ENCODE results near the gene DOCK2. TPM values are rescaled to one million over a fixed set of nuclear protein-coding genes. Genes with fewer than 3 reads are reported as not detected.

Gene DOCK2
- total RNA-seq, 1 experiment from 2014 or later: 1.4 TPM

DNA sequence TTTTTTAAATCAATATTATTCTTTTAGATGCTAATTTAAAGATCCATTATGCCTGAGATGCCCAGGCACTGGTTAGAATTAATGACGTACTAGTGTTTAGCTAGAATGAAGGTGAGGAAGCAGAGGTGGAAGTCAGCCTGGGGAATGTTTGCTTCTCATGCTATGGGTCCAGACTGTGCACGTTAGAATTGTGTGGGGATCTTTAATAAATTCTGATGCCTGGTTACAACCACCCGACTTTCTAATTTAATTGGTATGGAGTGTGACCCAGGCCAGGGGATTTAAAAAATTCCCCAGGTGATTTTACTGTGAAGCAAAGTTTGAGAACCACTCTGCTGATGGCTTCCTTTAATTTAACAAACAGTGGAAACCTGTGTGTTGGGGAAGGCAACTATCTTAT, 111.1 kb downstream of the DOCK2 start:
- no peak overlapping the region for H3K4me3 ChIP-seq (ENCODE audit: low read depth in 2 of 2, low read length in 2 of 2)
- CTCF ChIA-PET: no interaction called here
- no peaks in the 10 kb centered on the region for H3K27me3 ChIP-seq (ENCODE audit: control insufficient read depth, insufficient read depth, low read length)
- no peak overlapping the region for H3K27ac ChIP-seq (ENCODE audit: low read length)
- no peak for TF ChIP-seq TCF7L2 (IDR thresholded peaks at IDR 0.05; ENCODE audit: low read depth, low read length)
- TF ChIP-seq SIN3A (IDR thresholded peaks at IDR 0.05; ENCODE audit: borderline replicate concordance, insufficient read depth, low read depth, low read length): no peak
- TF ChIP-seq, protein P1, sequence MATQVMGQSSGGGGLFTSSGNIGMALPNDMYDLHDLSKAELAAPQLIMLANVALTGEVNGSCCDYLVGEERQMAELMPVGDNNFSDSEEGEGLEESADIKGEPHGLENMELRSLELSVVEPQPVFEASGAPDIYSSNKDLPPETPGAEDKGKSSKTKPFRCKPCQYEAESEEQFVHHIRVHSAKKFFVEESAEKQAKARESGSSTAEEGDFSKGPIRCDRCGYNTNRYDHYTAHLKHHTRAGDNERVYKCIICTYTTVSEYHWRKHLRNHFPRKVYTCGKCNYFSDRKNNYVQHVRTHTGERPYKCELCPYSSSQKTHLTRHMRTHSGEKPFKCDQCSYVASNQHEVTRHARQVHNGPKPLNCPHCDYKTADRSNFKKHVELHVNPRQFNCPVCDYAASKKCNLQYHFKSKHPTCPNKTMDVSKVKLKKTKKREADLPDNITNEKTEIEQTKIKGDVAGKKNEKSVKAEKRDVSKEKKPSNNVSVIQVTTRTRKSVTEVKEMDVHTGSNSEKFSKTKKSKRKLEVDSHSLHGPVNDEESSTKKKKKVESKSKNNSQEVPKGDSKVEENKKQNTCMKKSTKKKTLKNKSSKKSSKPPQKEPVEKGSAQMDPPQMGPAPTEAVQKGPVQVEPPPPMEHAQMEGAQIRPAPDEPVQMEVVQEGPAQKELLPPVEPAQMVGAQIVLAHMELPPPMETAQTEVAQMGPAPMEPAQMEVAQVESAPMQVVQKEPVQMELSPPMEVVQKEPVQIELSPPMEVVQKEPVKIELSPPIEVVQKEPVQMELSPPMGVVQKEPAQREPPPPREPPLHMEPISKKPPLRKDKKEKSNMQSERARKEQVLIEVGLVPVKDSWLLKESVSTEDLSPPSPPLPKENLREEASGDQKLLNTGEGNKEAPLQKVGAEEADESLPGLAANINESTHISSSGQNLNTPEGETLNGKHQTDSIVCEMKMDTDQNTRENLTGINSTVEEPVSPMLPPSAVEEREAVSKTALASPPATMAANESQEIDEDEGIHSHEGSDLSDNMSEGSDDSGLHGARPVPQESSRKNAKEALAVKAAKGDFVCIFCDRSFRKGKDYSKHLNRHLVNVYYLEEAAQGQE (IDR thresholded peaks at IDR 0.05; ENCODE audit: insufficient read depth in 1 of 2, low read depth in 2 of 2, low read length in 1 of 2): no peak
- no peak for TF ChIP-seq POLR2AphosphoS5 (IDR thresholded peaks at IDR 0.05; ENCODE audit: low read depth, low read length)
- TF ChIP-seq, protein P2, sequence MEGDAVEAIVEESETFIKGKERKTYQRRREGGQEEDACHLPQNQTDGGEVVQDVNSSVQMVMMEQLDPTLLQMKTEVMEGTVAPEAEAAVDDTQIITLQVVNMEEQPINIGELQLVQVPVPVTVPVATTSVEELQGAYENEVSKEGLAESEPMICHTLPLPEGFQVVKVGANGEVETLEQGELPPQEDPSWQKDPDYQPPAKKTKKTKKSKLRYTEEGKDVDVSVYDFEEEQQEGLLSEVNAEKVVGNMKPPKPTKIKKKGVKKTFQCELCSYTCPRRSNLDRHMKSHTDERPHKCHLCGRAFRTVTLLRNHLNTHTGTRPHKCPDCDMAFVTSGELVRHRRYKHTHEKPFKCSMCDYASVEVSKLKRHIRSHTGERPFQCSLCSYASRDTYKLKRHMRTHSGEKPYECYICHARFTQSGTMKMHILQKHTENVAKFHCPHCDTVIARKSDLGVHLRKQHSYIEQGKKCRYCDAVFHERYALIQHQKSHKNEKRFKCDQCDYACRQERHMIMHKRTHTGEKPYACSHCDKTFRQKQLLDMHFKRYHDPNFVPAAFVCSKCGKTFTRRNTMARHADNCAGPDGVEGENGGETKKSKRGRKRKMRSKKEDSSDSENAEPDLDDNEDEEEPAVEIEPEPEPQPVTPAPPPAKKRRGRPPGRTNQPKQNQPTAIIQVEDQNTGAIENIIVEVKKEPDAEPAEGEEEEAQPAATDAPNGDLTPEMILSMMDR (IDR thresholded peaks at IDR 0.05): no peak
- H3K36me3 ChIP-seq (ENCODE audit: control insufficient read depth, insufficient read depth, low read length): no peaks in the 10 kb centered on the region
- ATAC-seq (no peak), DNase-seq (ENCODE audit: low read depth, low spot score) (no peak)
- in situ Hi-C loops (cut with HindIII; ENCODE audit: low pct_unique_long_range_greater_than_20kb, low sequenced_read_pairs) (no loop called here), intact Hi-C loops (cut with micrococcal nuclease; ENCODE audit: unreplicated experiment) (no loop called here)
- H3K9me3 ChIP-seq (ENCODE audit: control insufficient read depth, insufficient read depth, low read depth, low read length): no peaks in the 10 kb centered on the region
- POLR2A ChIA-PET: no interaction called here
- no TSS peak for BruUV-seq (replicated peaks)
- no peaks in the 10 kb centered on the region for H3K4me1 ChIP-seq (ENCODE audit: control insufficient read depth, insufficient read depth, low read length)

DNA sequence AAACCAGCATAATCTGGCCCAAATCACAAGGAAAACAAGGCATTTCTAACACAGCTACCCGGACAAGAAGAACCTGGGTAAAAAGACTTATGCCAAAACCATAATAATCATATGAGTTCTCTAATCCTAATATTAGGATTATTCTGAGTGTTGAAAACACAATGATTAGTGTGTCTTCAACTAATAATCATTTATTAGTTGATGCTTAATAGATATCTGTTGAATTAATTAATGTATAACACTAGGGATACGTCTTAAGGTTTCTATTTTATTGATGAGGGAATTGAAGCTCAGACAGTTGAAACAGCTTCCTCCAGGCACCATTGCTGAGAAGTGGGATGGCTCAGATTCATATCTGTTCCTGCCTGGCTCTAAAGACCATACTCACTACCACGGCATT, 112.2 kb downstream of the DOCK2 start:
- DNase-seq (ENCODE audit: low read depth, low spot score) (no peak), ATAC-seq (no peak)
- in situ Hi-C loops (cut with HindIII; ENCODE audit: low pct_unique_long_range_greater_than_20kb, low sequenced_read_pairs): no loop called here
- ChIA-PET CTCF (interaction anchor here (0.7 kb wide), 1 partner anchor 467 kb away, joined by 3 read pairs; no protein-coding TSS in a partner anchor), POLR2A (interaction anchor here (0.6 kb wide), 1 partner anchor 163 kb away, joined by 4 read pairs; no protein-coding TSS in a partner anchor)
- intact Hi-C loops (cut with micrococcal nuclease; ENCODE audit: unreplicated experiment): no loop called here
- Histone ChIP-seq H3K9me3 (ENCODE audit: control insufficient read depth, insufficient read depth, low read depth, low read length) (no peaks in the 10 kb centered on the region), H3K4me3 (ENCODE audit: low read depth in 2 of 2, low read length in 2 of 2) (no peak overlapping the region), H3K27me3 (ENCODE audit: control insufficient read depth, insufficient read depth, low read length) (no peaks in the 10 kb centered on the region), H3K36me3 (ENCODE audit: control insufficient read depth, insufficient read depth, low read length) (no peaks in the 10 kb centered on the region), H3K27ac (ENCODE audit: low read length) (no peak overlapping the region), H3K4me1 (ENCODE audit: control insufficient read depth, insufficient read depth, low read length) (no peaks in the 10 kb centered on the region)
- no TSS peak for BruUV-seq (replicated peaks)
- TF ChIP-seq TCF7L2 (IDR thresholded peaks at IDR 0.05; ENCODE audit: low read depth, low read length) (no peak), POLR2AphosphoS5 (IDR thresholded peaks at IDR 0.05; ENCODE audit: low read depth, low read length) (no peak), SIN3A (IDR thresholded peaks at IDR 0.05; ENCODE audit: borderline replicate concordance, insufficient read depth, low read depth, low read length) (no peak)
- TF ChIP-seq, protein P1 (IDR thresholded peaks at IDR 0.05; ENCODE audit: insufficient read depth in 1 of 2, low read depth in 2 of 2, low read length in 1 of 2): no peak
- TF ChIP-seq, protein P2 (IDR thresholded peaks at IDR 0.05): no peak
